ENCODE measurements around the gene CHST11. TPM values are rescaled to one million over a fixed set of nuclear protein-coding genes. Genes with fewer than 3 reads are reported as not detected.

Gene CHST11
- total and polyA plus RNA-seq, 10 of the 15 experiments (the other 5 are each of a cell fraction or from before 2014, with no cell fraction given) = 1.9 to 38.1 (median 17.2) TPM

DNA sequence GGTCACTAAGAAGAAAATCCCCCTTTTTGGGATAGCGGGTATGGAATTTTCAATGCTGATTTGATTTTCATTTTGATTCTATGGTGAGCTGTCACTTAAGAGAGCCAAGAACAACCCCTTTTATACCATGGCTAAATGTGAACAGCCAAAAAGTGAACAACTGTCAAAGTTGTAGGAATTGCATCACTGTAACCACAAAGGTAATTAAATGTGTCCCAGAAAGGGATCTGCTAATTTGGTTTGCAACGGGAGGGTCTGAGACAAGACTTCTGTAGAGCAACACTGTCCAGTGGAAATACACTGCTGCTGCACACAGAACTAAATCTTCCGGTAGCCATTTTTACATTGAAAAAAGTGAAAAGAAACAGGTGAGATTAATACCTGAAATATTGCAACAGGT, 14.6 kb downstream of the CHST11 start:
- no peak for FAIRE-seq
- no peaks in the 10 kb centered on the region for H3K27me3 ChIP-seq (replicated peaks in 1 of 2; ENCODE audit: control insufficient read depth in 2 of 2, insufficient read depth in 2 of 2, low read length in 1 of 2)
- H4K20me1 ChIP-seq (ENCODE audit: control insufficient read depth, insufficient read depth) = no peaks in the 10 kb centered on the region
- DNase-seq (ENCODE audit: low read depth, low spot score) = no peak
- H2AFZ ChIP-seq (ENCODE audit: control insufficient read depth, low read depth, low read length) = no peak overlapping the region
- BruUV-seq (replicated peaks) = no TSS peak
- RAD21 ChIA-PET (ENCODE audit: unreplicated experiment) = interaction anchor here (4.0 to 4.3 kb wide), 2 partner anchors 12 to 23 kb away, joined by 20 to 71 read pairs; partner anchors contain the start of gene CHST11
- CTCF ChIA-PET = interaction anchor here (1.3 to 2.3 kb wide), 2 partner anchors 12 to 109 kb away, joined by 4 to 6 read pairs; no protein-coding TSS in a partner anchor
- no peaks in the 10 kb centered on the region; a peak in 1 of 4 replicates for H3K36me3 ChIP-seq (ENCODE audit: control insufficient read depth in 2 of 2, insufficient read depth in 2 of 2, low read length in 1 of 2)
- peaks cover 13% of the 10 kb centered on the region; the same call in 2 of the 3 replicates for H3K9me3 ChIP-seq (replicated peaks; ENCODE audit: control insufficient read depth, insufficient read depth, low read length)
- H3K27ac ChIP-seq (ENCODE audit: control insufficient read depth, insufficient read depth) = no peak overlapping the region
- H3K4me2 ChIP-seq (ENCODE audit: control insufficient read depth, insufficient read depth) = no peak overlapping the region
- no peak overlapping the region for H3K4me3 ChIP-seq
- SMC1A ChIA-PET (ENCODE audit: uncharacterized antibody, unreplicated experiment) = interaction anchor here (1.3 to 5.2 kb wide), 8 partner anchors 10 to 109 kb away, joined by 3 to 73 read pairs (median 20); no protein-coding TSS in a partner anchor
- 48% methylated on average over 3 of the region's 3 CpGs for WGBS (ENCODE audit: insufficient coverage, insufficient replicate concordance, low lambda C conversion rate, missing lambda C conversion rate)
- in situ Hi-C loops (cut with MboI) (no loop called here), intact Hi-C loops (cut with micrococcal nuclease; ENCODE audit: unreplicated experiment) (no loop called here)
- no peak overlapping the region for H3K9ac ChIP-seq (ENCODE audit: control insufficient read depth, insufficient read depth, low read length)
- TF ChIP-seq ETV6 (conservative IDR thresholded peaks at IDR 0.05 in 1 of 2, IDR thresholded peaks at IDR 0.05 in 1 of 2; ENCODE audit: borderline replicate concordance in 1 of 2, low read depth in 1 of 2) (no peak), RUNX3 (IDR thresholded peaks at IDR 0.05; ENCODE audit: low read length) (peak; percentile 23; the same call in 1 of the 2 replicates)
- POLR2A ChIA-PET = interaction anchor here (0.6 to 4.5 kb wide), 5 partner anchors 12 to 744 kb away, joined by 3 to 64 read pairs (median 4); partner anchors contain the start of gene CHST11
- ATAC-seq = no peak
- peaks cover 53% of the 10 kb centered on the region for H3K4me1 ChIP-seq (ENCODE audit: control insufficient read depth, insufficient read depth, low read length)
- H3K79me2 ChIP-seq (ENCODE audit: control insufficient read depth, insufficient read depth, low read length) = peaks cover 93% of the 10 kb centered on the region

DNA sequence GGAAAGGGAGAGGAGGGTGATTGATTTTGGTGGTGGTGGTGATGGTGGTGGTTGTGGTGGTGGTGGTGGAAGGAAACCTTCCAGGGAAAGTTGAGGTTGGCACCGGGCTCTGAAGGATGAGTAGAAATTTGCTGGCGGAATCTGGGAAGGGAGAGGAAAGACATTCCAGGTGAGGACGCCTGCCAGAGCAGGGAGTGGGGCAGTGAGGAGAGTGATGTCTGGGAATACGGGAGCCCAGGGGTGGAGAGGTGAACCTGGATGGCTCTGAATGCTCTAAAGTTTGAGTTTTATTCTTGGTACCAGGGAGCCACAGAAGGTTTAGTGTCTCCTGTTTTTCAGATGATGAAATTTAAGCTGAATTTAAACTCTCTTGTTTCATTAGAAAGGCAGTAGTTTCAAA, 16.0 kb downstream of the CHST11 start:
- Histone ChIP-seq H3K4me2 (ENCODE audit: control insufficient read depth, insufficient read depth) (peak overlapping the region; percentile 81), H3K27ac (ENCODE audit: control insufficient read depth, insufficient read depth) (peak overlapping the region; percentile 66), H4K20me1 (ENCODE audit: control insufficient read depth, insufficient read depth) (no peaks in the 10 kb centered on the region), H3K79me2 (ENCODE audit: control insufficient read depth, insufficient read depth, low read length) (peaks cover 92% of the 10 kb centered on the region), H2AFZ (ENCODE audit: control insufficient read depth, low read depth, low read length) (no peak overlapping the region), H3K36me3 (ENCODE audit: control insufficient read depth in 2 of 2, insufficient read depth in 2 of 2, low read length in 1 of 2) (no peaks in the 10 kb centered on the region; a peak in 1 of 4 replicates), H3K27me3 (replicated peaks in 1 of 2; ENCODE audit: control insufficient read depth in 2 of 2, insufficient read depth in 2 of 2, low read length in 1 of 2) (no peaks in the 10 kb centered on the region), H3K9ac (ENCODE audit: control insufficient read depth, insufficient read depth, low read length) (peak overlapping the region; percentile 21), H3K4me3 (peak overlapping the region; percentile 48; the same call in 1 of the 2 replicates), H3K9me3 (replicated peaks; ENCODE audit: control insufficient read depth, insufficient read depth, low read length) (peaks cover 13% of the 10 kb centered on the region; the same call in 2 of the 3 replicates), H3K4me1 (ENCODE audit: control insufficient read depth, insufficient read depth, low read length) (peaks cover 51% of the 10 kb centered on the region)
- ATAC-seq (no peak; the same call in 2 of the 3 replicates), DNase-seq (ENCODE audit: low read depth, low spot score) (no peak), FAIRE-seq (no peak)
- TF ChIP-seq, protein P1, sequence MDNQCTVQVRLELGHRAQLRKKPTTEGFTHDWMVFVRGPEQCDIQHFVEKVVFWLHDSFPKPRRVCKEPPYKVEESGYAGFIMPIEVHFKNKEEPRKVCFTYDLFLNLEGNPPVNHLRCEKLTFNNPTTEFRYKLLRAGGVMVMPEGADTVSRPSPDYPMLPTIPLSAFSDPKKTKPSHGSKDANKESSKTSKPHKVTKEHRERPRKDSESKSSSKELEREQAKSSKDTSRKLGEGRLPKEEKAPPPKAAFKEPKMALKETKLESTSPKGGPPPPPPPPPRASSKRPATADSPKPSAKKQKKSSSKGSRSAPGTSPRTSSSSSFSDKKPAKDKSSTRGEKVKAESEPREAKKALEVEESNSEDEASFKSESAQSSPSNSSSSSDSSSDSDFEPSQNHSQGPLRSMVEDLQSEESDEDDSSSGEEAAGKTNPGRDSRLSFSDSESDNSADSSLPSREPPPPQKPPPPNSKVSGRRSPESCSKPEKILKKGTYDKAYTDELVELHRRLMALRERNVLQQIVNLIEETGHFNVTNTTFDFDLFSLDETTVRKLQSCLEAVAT (IDR thresholded peaks at IDR 0.05) = peak; percentile 57; the same call in 1 of the 2 replicates
- TF ChIP-seq ZNF622 (IDR thresholded peaks at IDR 0.05) = no peak
- TF ChIP-seq IKZF2 (IDR thresholded peaks at IDR 0.05) = peak; percentile 15 to 31; a peak in 2 of 4 replicates
- no peak for TF ChIP-seq ZNF207 (IDR thresholded peaks at IDR 0.05; ENCODE audit: borderline replicate concordance)
- TF ChIP-seq YBX1 (IDR thresholded peaks at IDR 0.05) = no peak
- BruUV-seq (replicated peaks) = no TSS peak
- ChIA-PET SMC1A (ENCODE audit: uncharacterized antibody, unreplicated experiment) (interaction anchor here (1.1 to 5.2 kb wide), 24 partner anchors 8 to 227 kb away, joined by 3 to 73 read pairs (median 9); partner anchors contain the start of gene CHST11), CTCF (interaction anchor here (0.8 to 2.3 kb wide), 16 partner anchors 10 to 108 kb away, joined by 3 to 12 read pairs (median 4); partner anchors contain the start of gene CHST11), RAD21 (ENCODE audit: unreplicated experiment) (interaction anchor here (0.8 to 4.3 kb wide), 14 partner anchors 14 to 132 kb away, joined by 3 to 71 read pairs (median 8); partner anchors contain the start of gene CHST11), POLR2A (interaction anchor here (1.0 to 4.5 kb wide), 9 partner anchors 8 to 110 kb away, joined by 3 to 64 read pairs (median 6); partner anchors contain the start of gene CHST11)
- in situ Hi-C loops (cut with MboI) = no loop called here
- intact Hi-C loops (cut with micrococcal nuclease; ENCODE audit: unreplicated experiment) = no loop called here
- 36% methylated on average over 4 of the region's 4 CpGs for WGBS (ENCODE audit: insufficient coverage, insufficient replicate concordance, low lambda C conversion rate, missing lambda C conversion rate)
